Natural killer cell (primary cell): Measurements from ENCODE around the gene GOLGA6A. TPM values are rescaled to one million over a fixed set of nuclear protein-coding genes. Genes with fewer than 3 reads are reported as not detected.
"Not testable (repeated sequence)": the region's sequence is repeated elsewhere in the genome, so short reads cannot be mapped to it uniquely, and the experiment has no call there.

Experiments
- ATAC-seq, 3 donors: fragments of 150-1000 bp in 2 of 3; fragments of 200-7000 bp in 1 of 3; cut with Tn5 transposase; 1 replicate in 1 of 3; 2 replicates in 2 of 3; pipeline ENCODE4 v1.10.0; 2021; ENCODE audit warnings: mild to moderate bottlenecking in 2 of 3, moderate library complexity in 2 of 3
- DNase-seq, 2 donors: peaks; one replicate each; pipeline versions ENCODE4 v3.0.0 to v3.0.0-alpha.2; 2013 to 2021; ENCODE audit warnings: mixed read lengths in 1 of 2
- H3K27ac ChIP-seq: one replicate; pipeline ENCODE4 v1.5.1; 2013; ENCODE audit warnings: mild to moderate bottlenecking, low read length
- H3K27me3 ChIP-seq: one replicate; pipeline ENCODE4 v1.6.1; 2013; ENCODE audit warnings: low read length; ENCODE audit not compliant: control insufficient read depth, insufficient read depth
- H3K36me3 ChIP-seq: one replicate; pipeline ENCODE4 v1.6.1; 2013; ENCODE audit warnings: low read length; ENCODE audit not compliant: control insufficient read depth, insufficient read depth
- H3K4me1 ChIP-seq: one replicate; pipeline ENCODE4 v1.6.1; 2013; ENCODE audit warnings: low read length; ENCODE audit not compliant: control insufficient read depth, insufficient read depth
- H3K4me3 ChIP-seq: one replicate; pipeline ENCODE4 v1.5.1; 2013; ENCODE audit warnings: low read length
- H3K9me3 ChIP-seq: one replicate; pipeline ENCODE4 v1.6.1; 2013; ENCODE audit warnings: low read length; ENCODE audit not compliant: control insufficient read depth, insufficient read depth
- H3K27ac Mint-ChIP-seq, 2 donors: one replicate each; pipeline ENCODE4 v1.8.0; 2022; ENCODE audit warnings: mild to moderate bottlenecking in 2 of 2, mixed read lengths in 2 of 2, moderate library complexity in 1 of 2
- H3K27me3 Mint-ChIP-seq, 2 donors: one replicate each; pipeline ENCODE4 v1.8.0; 2022; ENCODE audit warnings: low read depth in 2 of 2, mixed read lengths in 2 of 2
- H3K36me3 Mint-ChIP-seq: one replicate; pipeline ENCODE4 v1.8.0; 2022; ENCODE audit warnings: mixed read lengths
- H3K4me1 Mint-ChIP-seq, 2 donors: one replicate each; pipeline ENCODE4 v1.8.0; 2022; ENCODE audit warnings: mixed read lengths in 2 of 2
- H3K4me3 Mint-ChIP-seq: one replicate; pipeline ENCODE4 v1.8.0; 2022; ENCODE audit warnings: mild to moderate bottlenecking, moderate library complexity, mixed read lengths
- H3K9me3 Mint-ChIP-seq, 2 donors: one replicate each; pipeline ENCODE4 v1.8.0; 2022; ENCODE audit warnings: mixed read lengths in 2 of 2
- WGBS: methylation state at CpG from one replicate; pipeline ENCODE4 v1.1.7; 2013; ENCODE audit warnings: missing lambda C conversion rate; ENCODE audit not compliant: insufficient coverage; 5-methylcytosine and 5-hydroxymethylcytosine counted together
- intact Hi-C: fragments of 100-400 bp; cut with micrococcal nuclease; formaldehyde crosslinking; loops from one replicate; pipeline ENCODE4 v1.14.2; 2022
- total RNA-seq, 4 donors: library from RNA; stranded (reverse); fragments of 120-200 nt in 1 of 4; gene quantifications; one replicate each; pipeline versions ENCODE4 v1.2.3 to v1.2.4, GENCODE V29; 2013 to 2022
- TF ChIP-seq, protein P1 (sequence below): fragments of 200-600 bp; IDR thresholded peaks from one replicate; pipeline ENCODE4 v1.8.0; 2022; ENCODE audit warnings: antibody characterized with exemption

GOLGA6A gene
- total RNA-seq, 3 donors from 2014 or later (not counting 1 experiment from before 2014, with no cell fraction given), result 0.16 to 0.82 TPM; not detected in 1

DNA sequence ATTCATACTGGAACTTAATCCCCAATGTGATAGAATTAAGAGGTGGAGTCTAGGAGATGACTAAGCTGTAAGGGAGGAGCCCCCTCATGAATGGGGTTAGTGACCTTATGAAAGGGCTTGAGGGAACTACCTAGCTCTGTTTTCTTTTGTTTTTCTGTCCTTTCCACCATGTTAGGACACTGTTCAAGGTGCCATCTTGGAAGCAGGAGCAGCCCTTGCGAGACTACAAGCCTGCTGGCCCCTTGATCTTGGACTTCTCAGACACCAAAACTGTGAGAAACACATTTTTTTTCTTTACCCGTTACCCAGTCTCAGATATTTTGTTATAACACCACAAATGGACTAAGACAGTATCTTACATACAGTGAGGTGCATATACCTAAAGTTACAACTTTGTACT is 26.5 kb downstream of the GOLGA6A start:
- Histone ChIP-seq H3K27me3 (no peaks in the 10 kb centered on the region), H3K4me3 (no peak overlapping the region), H3K4me1 (peaks cover 3% of the 10 kb centered on the region), H3K27ac (no peak overlapping the region), H3K36me3 (no peaks in the 10 kb centered on the region), H3K9me3 (no peaks in the 10 kb centered on the region)
- Mint-ChIP-seq H3K27me3 (peaks cover 0 to 3% of the 10 kb centered on the region in 2 donors), H3K4me1 (peaks cover 0 to 13% of the 10 kb centered on the region in 2 donors), H3K9me3 (no peaks in the 10 kb centered on the region), H3K36me3 (no peaks in the 10 kb centered on the region), H3K27ac (no peak overlapping the region), H3K4me3 (no peak overlapping the region)
- TF ChIP-seq, protein P1, sequence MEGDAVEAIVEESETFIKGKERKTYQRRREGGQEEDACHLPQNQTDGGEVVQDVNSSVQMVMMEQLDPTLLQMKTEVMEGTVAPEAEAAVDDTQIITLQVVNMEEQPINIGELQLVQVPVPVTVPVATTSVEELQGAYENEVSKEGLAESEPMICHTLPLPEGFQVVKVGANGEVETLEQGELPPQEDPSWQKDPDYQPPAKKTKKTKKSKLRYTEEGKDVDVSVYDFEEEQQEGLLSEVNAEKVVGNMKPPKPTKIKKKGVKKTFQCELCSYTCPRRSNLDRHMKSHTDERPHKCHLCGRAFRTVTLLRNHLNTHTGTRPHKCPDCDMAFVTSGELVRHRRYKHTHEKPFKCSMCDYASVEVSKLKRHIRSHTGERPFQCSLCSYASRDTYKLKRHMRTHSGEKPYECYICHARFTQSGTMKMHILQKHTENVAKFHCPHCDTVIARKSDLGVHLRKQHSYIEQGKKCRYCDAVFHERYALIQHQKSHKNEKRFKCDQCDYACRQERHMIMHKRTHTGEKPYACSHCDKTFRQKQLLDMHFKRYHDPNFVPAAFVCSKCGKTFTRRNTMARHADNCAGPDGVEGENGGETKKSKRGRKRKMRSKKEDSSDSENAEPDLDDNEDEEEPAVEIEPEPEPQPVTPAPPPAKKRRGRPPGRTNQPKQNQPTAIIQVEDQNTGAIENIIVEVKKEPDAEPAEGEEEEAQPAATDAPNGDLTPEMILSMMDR, result no peak
- ATAC-seq (no peak), DNase-seq (no peak)
- intact Hi-C loops, result no loop called here
- 97% methylated on average over 2 of the region's 2 CpGs for WGBS

DNA sequence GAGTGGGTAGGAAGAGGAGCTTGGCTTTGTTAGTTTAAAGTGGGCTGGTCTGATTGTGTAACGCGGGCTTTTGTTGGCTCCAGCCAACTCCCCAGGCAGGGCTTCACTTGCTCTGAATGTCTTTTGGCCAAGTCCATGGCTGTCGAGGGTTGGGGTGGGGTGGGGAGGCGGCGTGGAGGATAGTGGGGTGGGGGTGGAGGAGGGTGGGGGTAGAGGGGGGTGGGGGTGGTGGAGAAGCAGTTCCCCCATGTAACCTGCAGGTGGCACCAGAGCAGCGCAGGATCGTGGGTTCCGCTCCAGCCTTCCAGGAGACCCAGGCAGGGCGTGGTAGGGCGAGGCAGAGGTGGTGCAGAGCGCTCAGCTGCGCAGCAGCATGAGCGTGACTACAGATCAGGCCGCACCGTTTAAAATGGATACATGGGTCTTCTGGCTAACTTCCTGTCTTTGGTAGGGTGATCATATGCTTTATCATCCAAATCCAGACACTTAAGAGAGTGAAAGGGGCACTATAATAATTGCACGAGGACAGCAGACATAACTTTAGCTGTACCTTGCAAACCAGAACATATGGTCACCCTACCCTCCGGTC is 28.3 kb downstream of the GOLGA6A start:
- Mint-ChIP-seq H3K9me3 (no peaks in the 10 kb centered on the region), H3K27me3 (peaks cover 0 to 3% of the 10 kb centered on the region in 2 donors), H3K4me1 (peaks cover 0 to 13% of the 10 kb centered on the region in 2 donors), H3K4me3 (no peak overlapping the region), H3K36me3 (no peaks in the 10 kb centered on the region), H3K27ac (no peak overlapping the region)
- TF ChIP-seq, protein P1, result no peak
- Histone ChIP-seq H3K27me3 (no peaks in the 10 kb centered on the region), H3K36me3 (no peaks in the 10 kb centered on the region), H3K4me3 (no peak overlapping the region), H3K27ac (no peak overlapping the region), H3K9me3 (no peaks in the 10 kb centered on the region), H3K4me1 (peaks cover 3% of the 10 kb centered on the region)
- ATAC-seq (peak; percentile 79 to 86 (median 85)), DNase-seq (peak in 1 of 2 donors; percentile 84)
- intact Hi-C loops, result no loop called here
- WGBS, result 13% methylated on average over 14 of the region's 17 CpGs

DNA sequence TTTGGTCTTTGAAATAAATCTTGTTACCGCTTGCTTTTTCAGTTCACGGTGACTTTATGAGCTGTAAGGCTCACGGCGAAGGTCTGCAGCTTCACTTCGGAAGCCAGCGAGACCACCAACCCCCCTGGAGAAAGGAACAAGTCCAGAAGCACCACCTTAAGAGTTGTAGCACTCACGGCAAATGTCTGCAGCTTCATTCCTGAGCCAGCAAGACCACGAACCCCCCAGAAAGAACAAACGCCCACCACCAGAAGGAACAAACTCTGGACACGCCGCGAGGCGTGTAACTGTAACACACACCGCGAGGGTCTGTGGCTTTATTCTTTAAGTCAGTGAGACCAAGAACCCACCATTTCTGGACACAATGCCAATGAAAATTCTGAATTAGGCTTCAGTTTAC is 28.8 kb downstream of the GOLGA6A start:
- Histone ChIP-seq H3K4me3 (no peak overlapping the region), H3K36me3 (no peaks in the 10 kb centered on the region)
- ATAC-seq, result no peak

DNA sequence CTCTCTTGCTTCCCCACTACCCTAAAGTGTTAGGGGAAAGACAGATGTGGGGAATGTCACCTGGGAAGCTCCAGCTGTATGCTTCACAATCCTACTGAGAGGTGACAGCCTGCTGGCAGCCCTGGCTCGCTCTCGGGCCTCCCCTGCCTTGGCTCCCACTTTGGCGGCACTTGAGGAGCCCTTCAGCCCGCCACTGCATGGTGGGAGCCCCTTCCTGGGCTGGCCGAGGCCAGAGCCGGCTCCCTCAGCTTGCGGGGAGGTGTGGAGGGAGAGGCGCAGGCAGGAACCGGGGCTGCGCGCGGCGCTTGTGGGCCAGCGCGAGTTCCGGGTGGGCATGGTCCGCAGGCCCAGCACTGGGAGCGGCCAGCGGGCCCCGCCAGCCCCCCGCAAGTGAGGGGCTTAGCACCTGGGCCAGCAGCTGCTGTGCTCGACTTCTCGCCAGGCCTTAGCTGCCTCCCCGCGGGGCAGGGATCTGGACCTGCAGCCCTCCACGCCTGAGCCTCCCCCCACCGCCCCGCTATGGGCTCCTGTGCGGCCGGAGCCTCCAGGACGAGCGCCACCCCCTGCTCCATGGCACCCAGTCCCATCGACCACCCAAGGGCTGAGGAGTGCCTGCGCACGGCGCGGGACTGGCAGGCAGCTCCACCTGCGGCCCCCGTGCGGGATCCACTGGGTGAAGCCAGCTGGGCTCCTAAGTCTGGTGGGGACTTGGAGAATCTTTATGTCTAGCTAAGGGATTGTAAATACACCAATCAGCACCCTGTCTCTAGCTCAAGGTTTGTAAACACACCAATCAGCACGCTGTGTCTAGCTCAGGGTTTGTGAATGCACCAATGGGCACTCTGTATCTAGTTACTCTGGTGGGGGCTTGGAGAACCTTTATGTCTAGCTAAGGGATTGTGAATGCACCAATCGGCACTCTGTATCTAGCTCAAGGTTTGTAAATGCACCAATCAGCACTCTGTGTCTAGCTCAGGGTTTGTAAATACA is 29.8 kb downstream of the GOLGA6A start:
- H3K4me3 ChIP-seq, H3K36me3 Mint-ChIP-seq, intact Hi-C loops, H3K27me3 ChIP-seq, H3K9me3 Mint-ChIP-seq, H3K27ac ChIP-seq, H3K4me3 Mint-ChIP-seq, H3K9me3 ChIP-seq, ATAC-seq, DNase-seq, H3K27me3 Mint-ChIP-seq, H3K36me3 ChIP-seq: not testable (repeated sequence)
- 90% methylated on average over 40 of the region's 42 CpGs for WGBS
- H3K4me1 Mint-ChIP-seq, result peaks cover 9 to 22% of the 10 kb centered on the region in 2 donors
- H3K4me1 ChIP-seq, result peaks cover 16% of the 10 kb centered on the region
- H3K27ac Mint-ChIP-seq, result peak overlapping the region in 1 of 2 donors; percentile 41

More for the DNA sequence above, 28.8 kb downstream of the GOLGA6A start:
- Mint-ChIP-seq H3K36me3 (no peaks in the 10 kb centered on the region), H3K27ac (no peak overlapping the region), H3K27me3 (peaks cover 0 to 3% of the 10 kb centered on the region in 2 donors), H3K4me1 (peaks cover 0 to 13% of the 10 kb centered on the region in 2 donors), H3K4me3 (no peak overlapping the region), H3K9me3 (no peaks in the 10 kb centered on the region)
- H3K27me3 ChIP-seq, result no peaks in the 10 kb centered on the region
- H3K4me1 ChIP-seq, result peaks cover 8% of the 10 kb centered on the region
- WGBS, result 79% methylated on average over 15 of the region's 15 CpGs
- H3K27ac ChIP-seq, result no peak overlapping the region
- TF ChIP-seq, protein P1, result no peak
- intact Hi-C loops, result no loop called here
- H3K9me3 ChIP-seq, result no peaks in the 10 kb centered on the region
- no peak for DNase-seq
